H1 (cell line): ENCODE results near the gene REM1. TPM values are rescaled to one million over a fixed set of nuclear protein-coding genes. Genes with fewer than 3 reads are reported as not detected.

Experiments
- CTCF ChIA-PET: fragments of 300-600 bp; sonication (Branson Sonifier 250); formaldehyde crosslinking; loops from one replicate; lab custom pipeline; 2021; ENCODE audit not compliant: partially characterized antibody; lab: Charles Lee
- POLR2A ChIA-PET: fragments of 300-600 bp; sonication (Branson Sonifier 250); formaldehyde crosslinking; loops from one replicate; lab custom pipeline; 2021; ENCODE audit warnings: inconsistent platforms; ENCODE audit not compliant: partially characterized antibody; lab: Charles Lee
- DNase-seq, 2 experiments: peaks; one replicate each; pipeline versions ENCODE4 v3.0.0 to v3.0.0-alpha.2; 2010 to 2022; ENCODE audit warnings: low spot score in 2 of 2, low read depth in 1 of 2, mixed read lengths in 1 of 2
- FAIRE-seq: peaks from 2 replicates; lab custom pipeline; 2011; peaks lifted over from hg19 to GRCh38; lab: Jason Lieb, UNC
- H2AFZ ChIP-seq: 2 replicates; pipeline ENCODE4 v1.8.1; 2012; ENCODE audit warnings: low read length, inconsistent platforms
- H2AK5ac ChIP-seq: 2 replicates; pipeline ENCODE4 v1.6.1; 2013; ENCODE audit warnings: low read depth, low read length
- H2BK120ac ChIP-seq: replicated peaks from 2 replicates; pipeline ENCODE3; 2013; ENCODE audit warnings: low read depth, low read length, inconsistent platforms
- H2BK12ac ChIP-seq: 2 replicates; pipeline ENCODE4 v1.6.1; 2013; ENCODE audit warnings: low read depth, low read length
- H2BK15ac ChIP-seq: 2 replicates; pipeline ENCODE4 v1.6.1; 2013; ENCODE audit warnings: low read length
- H2BK20ac ChIP-seq: 2 replicates; pipeline ENCODE4 v1.6.1; 2013; ENCODE audit warnings: low read length
- H2BK5ac ChIP-seq: 2 replicates; pipeline ENCODE4 v1.6.1; 2013; ENCODE audit warnings: low read depth, low read length
- H3K14ac ChIP-seq: 2 replicates; pipeline ENCODE4 v1.6.1; 2013; ENCODE audit warnings: inconsistent platforms; ENCODE audit not compliant: insufficient read length
- H3K18ac ChIP-seq: 2 replicates; pipeline ENCODE4 v1.6.1; 2013; ENCODE audit warnings: low read length; ENCODE audit errors: extremely low read depth
- H3K23ac ChIP-seq: 2 replicates; pipeline ENCODE4 v1.6.1; 2013; ENCODE audit warnings: inconsistent platforms; ENCODE audit not compliant: insufficient read length
- H3K23me2 ChIP-seq: 2 replicates; pipeline ENCODE4 v1.6.1; 2013; ENCODE audit warnings: low read depth, low read length
- H3K27ac ChIP-seq: 2 replicates; pipeline ENCODE4 v1.6.1; 2011; ENCODE audit warnings: low read depth, low read length, inconsistent platforms
- H3K27me3 ChIP-seq, 4 experiments: replicated peaks in 1 of 4; 1 replicate in 1 of 4; 2 replicates in 3 of 4; pipeline versions ENCODE4 v1.6.1 to v1.8.1; 2011 to 2013; ENCODE audit warnings: low read length in 3 of 4, mild to moderate bottlenecking in 3 of 4, inconsistent platforms in 2 of 4, mixed read lengths in 2 of 4, moderate library complexity in 1 of 4; ENCODE audit not compliant: control insufficient read depth in 3 of 4, insufficient read depth in 3 of 4; ENCODE audit errors: extremely low read depth in 1 of 4
- H3K36me3 ChIP-seq, 4 experiments: 2 replicates each; pipeline versions ENCODE4 v1.6.1 to v1.8.1; 2011 to 2013; ENCODE audit warnings: mild to moderate bottlenecking in 4 of 4, low read length in 3 of 4, moderate library complexity in 2 of 4, control low read depth in 1 of 4, inconsistent platforms in 1 of 4; ENCODE audit not compliant: insufficient read depth in 4 of 4, control insufficient read depth in 2 of 4
- H3K4ac ChIP-seq: replicated peaks from 2 replicates; pipeline ENCODE3; 2013; ENCODE audit warnings: low read length, low read depth, mixed read lengths, inconsistent platforms; ENCODE audit not compliant: insufficient read length
- H3K4me1 ChIP-seq, 4 experiments: replicated peaks in 1 of 4; 1 replicate in 1 of 4; 2 replicates in 3 of 4; pipeline versions ENCODE4 v1.6.1 to v1.8.1; 2011 to 2013; ENCODE audit warnings: low read length in 3 of 4, inconsistent platforms in 2 of 4, mixed read lengths in 1 of 4; ENCODE audit not compliant: insufficient read depth in 4 of 4, control insufficient read depth in 3 of 4
- H3K4me2 ChIP-seq, 2 experiments: 2 replicates each; pipeline versions ENCODE4 v1.6.1 to v1.8.1; 2011 to 2013; ENCODE audit warnings: low read depth in 2 of 2, low read length in 2 of 2, control low read depth in 1 of 2, inconsistent platforms in 1 of 2, mild to moderate bottlenecking in 1 of 2; ENCODE audit not compliant: insufficient read depth in 1 of 2
- H3K4me3 ChIP-seq, 4 experiments: fragments of 200-600, 300-600 bp in 1 of 4; sonication (generic), shearing (Covaris generic), sonication (Bioruptor Twin) in 1 of 4; 2 replicates each; pipeline versions ENCODE4 v1.5.1 to v1.8.1; 2011 to 2016; ENCODE audit warnings: low read length in 4 of 4, low read depth in 3 of 4, control low read depth in 2 of 4, inconsistent platforms in 2 of 4, mild to moderate bottlenecking in 2 of 4, mixed read lengths in 1 of 4, moderate library complexity in 1 of 4; ENCODE audit not compliant: insufficient read depth in 2 of 4; ENCODE audit errors: extremely low read depth in 1 of 4
- H3K56ac ChIP-seq: replicated peaks from 2 replicates; pipeline ENCODE3; 2013; ENCODE audit warnings: low read depth, mild to moderate bottlenecking, mixed read lengths, low read length, inconsistent platforms; ENCODE audit not compliant: insufficient read length
- H3K79me1 ChIP-seq: 2 replicates; pipeline ENCODE4 v1.6.1; 2013; ENCODE audit warnings: low read depth, low read length, control low read depth
- H3K79me2 ChIP-seq, 2 experiments: 2 replicates each; pipeline versions ENCODE4 v1.6.1 to v1.8.1; 2012 to 2013; ENCODE audit warnings: low read length in 2 of 2, mild to moderate bottlenecking in 2 of 2, inconsistent platforms in 1 of 2; ENCODE audit not compliant: insufficient read depth in 2 of 2, control insufficient read depth in 1 of 2
- H3K9ac ChIP-seq, 4 experiments: replicated peaks in 1 of 4; 1 replicate in 1 of 4; 2 replicates in 3 of 4; pipeline versions ENCODE4 v1.6.1 to v1.8.1; 2011 to 2013; ENCODE audit warnings: low read depth in 3 of 4, low read length in 3 of 4, control low read depth in 2 of 4, mild to moderate bottlenecking in 2 of 4, moderate library complexity in 2 of 4, inconsistent platforms in 1 of 4; ENCODE audit errors: extremely low read depth in 1 of 4
- H3K9me3 ChIP-seq, 2 experiments: 2 replicates each; pipeline versions ENCODE4 v1.6.1 to v1.8.1; 2012 to 2013; ENCODE audit warnings: mild to moderate bottlenecking in 2 of 2, moderate library complexity in 2 of 2, control low read depth in 1 of 2, inconsistent platforms in 1 of 2, low read depth in 1 of 2, low read length in 1 of 2, mixed read lengths in 1 of 2; ENCODE audit not compliant: insufficient read depth in 2 of 2
- H4K20me1 ChIP-seq, 2 experiments: replicated peaks in 1 of 2; 2 replicates each; pipeline versions ENCODE3 to v1.8.1; 2011 to 2013; ENCODE audit warnings: inconsistent platforms in 2 of 2, low read length in 2 of 2, mild to moderate bottlenecking in 1 of 2; ENCODE audit not compliant: insufficient read depth in 2 of 2, control insufficient read depth in 1 of 2
- H4K5ac ChIP-seq: 2 replicates; pipeline ENCODE4 v1.6.1; 2013; ENCODE audit warnings: low read length, low read depth, mixed read lengths, inconsistent platforms; ENCODE audit not compliant: insufficient read length
- H4K8ac ChIP-seq: 2 replicates; pipeline ENCODE4 v1.8.0; 2013; ENCODE audit warnings: mild to moderate bottlenecking, moderate library complexity, low read length, inconsistent platforms; ENCODE audit not compliant: insufficient read depth; ENCODE audit errors: extremely low read depth
- H4K91ac ChIP-seq: replicated peaks from 2 replicates; pipeline ENCODE3; 2013; ENCODE audit warnings: low read length, mixed read lengths, inconsistent platforms; ENCODE audit not compliant: insufficient read length
- EP300 ChIP-seq, 2 experiments: IDR thresholded peaks; 1 replicate in 1 of 2; 2 replicates in 1 of 2; pipeline ENCODE4 v1.6.1; 2011 to 2012; ENCODE audit warnings: low read depth in 2 of 2, low read length in 2 of 2, mild to moderate bottlenecking in 2 of 2, borderline replicate concordance in 1 of 2, inconsistent platforms in 1 of 2, moderate library complexity in 1 of 2
- JUN ChIP-seq: IDR thresholded peaks from 2 replicates; pipeline ENCODE4 v1.6.1; 2011; ENCODE audit warnings: low read depth, mild to moderate bottlenecking, improper control_type of control experiment, low read length
- KDM1A ChIP-seq: fragments of 200-600, 300-600 bp; sonication (generic); IDR thresholded peaks from 2 replicates; pipeline ENCODE4 v1.7.1; 2016; ENCODE audit warnings: mild to moderate bottlenecking, low read length, borderline replicate concordance
- KDM4A ChIP-seq: IDR thresholded peaks from one replicate; pipeline ENCODE4 v1.7.1; 2012; ENCODE audit warnings: low read depth, mild to moderate bottlenecking, moderate library complexity, low read length, inconsistent platforms; ENCODE audit not compliant: severe bottlenecking
- NANOG ChIP-seq: IDR thresholded peaks from 2 replicates; pipeline ENCODE4 v1.6.1; 2011; ENCODE audit warnings: low read length, low read depth, mild to moderate bottlenecking, inconsistent platforms; ENCODE audit not compliant: insufficient read depth, poor library complexity, severe bottlenecking
- NRF1 ChIP-seq: IDR thresholded peaks from 2 replicates; pipeline ENCODE4 v1.6.1; 2011; ENCODE audit warnings: mild to moderate bottlenecking, low read depth, low read length, improper control_type of control experiment
- POLR2AphosphoS5 ChIP-seq: IDR thresholded peaks from 2 replicates; pipeline ENCODE4 v1.6.1; 2011; ENCODE audit warnings: low read depth, low read length
- SP4 ChIP-seq: IDR thresholded peaks from 2 replicates; pipeline ENCODE4 v1.6.1; 2012; ENCODE audit warnings: low read length, inconsistent platforms
- YY1 ChIP-seq: IDR thresholded peaks from 2 replicates; pipeline ENCODE4 v1.6.1; 2011; ENCODE audit warnings: low read depth, mild to moderate bottlenecking, low read length
- WGBS, 2 experiments: shearing (Covaris generic) in 1 of 2; methylation state at CpG; one replicate each; pipeline versions ENCODE4 v1.1.6 to v1.1.7; 2013 to 2015; ENCODE audit warnings: low lambda C conversion rate in 2 of 2, mixed read lengths in 2 of 2, inconsistent platforms in 1 of 2, low coverage in 1 of 2, missing lambda C conversion rate in 1 of 2; ENCODE audit not compliant: insufficient replicate concordance in 2 of 2, insufficient coverage in 1 of 2, insufficient read length in 1 of 2; ENCODE audit errors: extremely low coverage in 1 of 2, missing lambda C conversion rate in 1 of 2; 5-methylcytosine and 5-hydroxymethylcytosine counted together
- polyA plus RNA-seq, 7 experiments: library from polyadenylated mRNA; depleted of rRNA in 3 of 7; stranded (reverse) in 5 of 7; unstranded in 2 of 7; fragments of >200 nt in 5 of 7; fragments of 200-250 nt in 2 of 7; gene quantifications; 1 replicate in 5 of 7; 2 replicates in 1 of 7; 4 replicates in 1 of 7; pipeline versions ENCODE4 v1.2.1 to v1.2.3, GENCODE V29; 2011 to 2013; ENCODE audit warnings: missing spikeins in 2 of 7, mixed read lengths in 2 of 7
- total RNA-seq: library from RNA; stranded (reverse); fragmentation: NEBNext Ultra II Directional; extraction: Animal tissue kit (Norgen Biotek cat#: 25700); gene quantifications from 2 replicates; pipeline ENCODE4 v1.2.1, GENCODE V29; 2021
- TF ChIP-seq, protein P1 (sequence below): IDR thresholded peaks from 2 replicates; pipeline ENCODE4 v1.6.1; 2011; ENCODE audit warnings: low read depth, mild to moderate bottlenecking, low read length; ENCODE audit not compliant: insufficient read depth
- TF ChIP-seq, protein P2 (sequence below): IDR thresholded peaks from 2 replicates; pipeline ENCODE4 v1.6.1; 2011; ENCODE audit warnings: low read length, improper control_type of control experiment

The REM1 gene
- total and polyA plus RNA-seq, 2 of the 8 experiments (the other 6 are each of a cell fraction or from before 2014, with no cell fraction given), result 0.05 TPM; not detected in 1

DNA sequence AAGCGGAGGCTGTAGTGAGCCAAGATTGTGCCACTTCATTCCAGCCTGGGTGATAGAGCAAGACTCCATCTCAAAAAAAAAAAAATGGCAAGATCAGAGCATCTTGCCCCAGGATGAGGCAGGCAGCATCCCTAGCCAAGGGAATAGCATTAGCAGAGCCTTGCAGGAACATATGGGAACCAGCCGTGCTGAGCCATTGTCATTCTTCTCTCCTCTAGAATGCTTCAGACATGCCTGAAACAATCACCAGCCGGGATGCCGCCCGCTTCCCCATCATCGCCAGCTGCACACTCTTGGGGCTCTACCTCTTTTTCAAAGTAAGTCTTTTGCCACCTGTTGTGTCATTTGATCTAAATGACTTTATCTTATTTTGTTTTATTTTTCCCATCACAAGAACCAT lies 52.2 kb downstream of the REM1 start:
- Histone ChIP-seq H3K4ac (no peak overlapping the region), H2BK15ac (no peak overlapping the region), H4K5ac (no peak overlapping the region), H3K18ac (no peak overlapping the region), H3K27me3 (no peaks in the 10 kb centered on the region), H2BK5ac (no peak overlapping the region), H4K91ac (no peak overlapping the region), H3K14ac (no peak overlapping the region), H3K79me2 (peaks cover 0 to 19% of the 10 kb centered on the region in 2 experiments; a peak in 2 of 4 replicates), H3K79me1 (peaks cover 3% of the 10 kb centered on the region; the same call in 1 of the 2 replicates), H2BK120ac (no peak overlapping the region), H3K27ac (no peak overlapping the region), H2AFZ (no peak overlapping the region), H3K9me3 (no peaks in the 10 kb centered on the region), H2AK5ac (no peak overlapping the region), H3K4me1 (no peaks in the 10 kb centered on the region), H3K36me3 (peaks cover 18 to 40% (median 30%) of the 10 kb centered on the region in 4 experiments; a peak in 7 of 8 replicates), H3K56ac (no peak overlapping the region), H2BK20ac (no peak overlapping the region), H3K23ac (no peak overlapping the region), H3K9ac (no peak overlapping the region), H3K23me2 (no peaks in the 10 kb centered on the region), H4K20me1 (peaks cover 4 to 7% of the 10 kb centered on the region in 2 experiments), H3K4me3 (no peak overlapping the region), H2BK12ac (no peak overlapping the region), H4K8ac (no peak overlapping the region), H3K4me2 (no peak overlapping the region)
- FAIRE-seq (no peak), DNase-seq (no peak)
- 94% methylated on average over 6 of the region's 6 CpGs; no CpG with 5 or more reads in 1 of the 2 experiments for WGBS, 2 experiments
- ChIA-PET CTCF (interaction anchor here (0.7 to 0.8 kb wide), 2 partner anchors 14 to 36 kb away, joined by 3 read pairs; no protein-coding TSS in a partner anchor), POLR2A (interaction anchor here (0.9 to 1.5 kb wide), 2 partner anchors 10 to 12 kb away, joined by 4 to 5 read pairs; partner anchors contain the start of gene HM13)
- TF ChIP-seq EP300 (IDR thresholded peaks at IDR 0.05; ENCODE audit: borderline replicate concordance in 1 of 2, low read depth in 2 of 2, low read length in 2 of 2) (no peak), KDM4A (no peak), SP4 (no peak), JUN (no peak), KDM1A (no peak), POLR2AphosphoS5 (no peak), NRF1 (no peak), NANOG (no peak), YY1 (no peak)
- TF ChIP-seq, protein P1, sequence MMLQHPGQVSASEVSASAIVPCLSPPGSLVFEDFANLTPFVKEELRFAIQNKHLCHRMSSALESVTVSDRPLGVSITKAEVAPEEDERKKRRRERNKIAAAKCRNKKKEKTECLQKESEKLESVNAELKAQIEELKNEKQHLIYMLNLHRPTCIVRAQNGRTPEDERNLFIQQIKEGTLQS, result no peak
- TF ChIP-seq, protein P2, sequence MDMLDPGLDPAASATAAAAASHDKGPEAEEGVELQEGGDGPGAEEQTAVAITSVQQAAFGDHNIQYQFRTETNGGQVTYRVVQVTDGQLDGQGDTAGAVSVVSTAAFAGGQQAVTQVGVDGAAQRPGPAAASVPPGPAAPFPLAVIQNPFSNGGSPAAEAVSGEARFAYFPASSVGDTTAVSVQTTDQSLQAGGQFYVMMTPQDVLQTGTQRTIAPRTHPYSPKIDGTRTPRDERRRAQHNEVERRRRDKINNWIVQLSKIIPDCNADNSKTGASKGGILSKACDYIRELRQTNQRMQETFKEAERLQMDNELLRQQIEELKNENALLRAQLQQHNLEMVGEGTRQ, result no peak
